SK-N-SH (cell line): ENCODE results near the gene ARAP3. TPM values are rescaled to one million over a fixed set of nuclear protein-coding genes. Genes with fewer than 3 reads are reported as not detected.

Experiments
- CTCF ChIA-PET: fragments of 300-600, 350-600 bp; formaldehyde crosslinking; extraction: SDS; loops from one replicate; lab custom pipeline; 2021; lab: Yijun Ruan, JAX
- POLR2A ChIA-PET: fragments of 350-600 bp; sonication (Branson Sonifier 250); formaldehyde crosslinking; extraction: SDS; loops from one replicate; lab custom pipeline; 2020; ENCODE audit warnings: antibody characterized with exemption, inconsistent platforms; lab: Yijun Ruan, JAX
- DNase-seq: peaks from one replicate; pipeline ENCODE4 v3.0.0; 2012
- H2AFZ ChIP-seq: fragments of 200-600 bp; sonication (generic); 2 replicates; pipeline ENCODE4 v1.8.1; 2016; ENCODE audit warnings: antibody characterized with exemption, mild to moderate bottlenecking, low read depth
- H3F3A ChIP-seq: fragments of 200-600 bp; sonication (generic); replicated peaks from 2 replicates; pipeline ENCODE3; 2016; ENCODE audit warnings: antibody characterized with exemption, mild to moderate bottlenecking; ENCODE audit not compliant: insufficient read depth
- H3K27ac ChIP-seq, 2 experiments: fragments of 200-500 bp in 1 of 2; fragments of 200-600 bp in 1 of 2; sonication (Bioruptor generic) in 1 of 2; sonication (generic), shearing (Covaris generic) in 1 of 2; 2 replicates each; pipeline versions ENCODE4 v1.5.1 to v1.6.1; 2014 to 2016; ENCODE audit warnings: low read depth in 2 of 2, inconsistent platforms in 1 of 2, low read length in 1 of 2, mild to moderate bottlenecking in 1 of 2, mixed read lengths in 1 of 2
- H3K27me3 ChIP-seq: fragments of 200-600 bp; sonication (generic), shearing (Covaris generic); 2 replicates; pipeline ENCODE4 v1.6.1; 2016; ENCODE audit warnings: mixed run types; ENCODE audit not compliant: insufficient read depth
- H3K36me3 ChIP-seq, 2 experiments: fragments of 200-500 bp in 1 of 2; fragments of 200-600 bp in 1 of 2; sonication (Bioruptor generic) in 1 of 2; sonication (generic) in 1 of 2; replicated peaks in 1 of 2; 2 replicates each; pipeline versions ENCODE3 to v1.5.1; 2014 to 2016; ENCODE audit warnings: low read length in 1 of 2, mild to moderate bottlenecking in 1 of 2; ENCODE audit not compliant: insufficient read depth in 2 of 2, control insufficient read depth in 1 of 2
- H3K4me1 ChIP-seq, 2 experiments: fragments of 200-500 bp in 1 of 2; fragments of 200-600 bp in 1 of 2; sonication (Bioruptor generic) in 1 of 2; sonication (generic), shearing (Covaris generic) in 1 of 2; 2 replicates each; pipeline versions ENCODE4 v1.5.1 to v1.6.1; 2014 to 2016; ENCODE audit warnings: low read depth in 1 of 2, low read length in 1 of 2, mixed run types in 1 of 2; ENCODE audit not compliant: insufficient read depth in 2 of 2, control insufficient read depth in 1 of 2
- H3K4me2 ChIP-seq: fragments of 200-600 bp; sonication (generic), shearing (Covaris generic); 2 replicates; pipeline ENCODE4 v1.6.1; 2017; ENCODE audit warnings: mixed run types
- H3K4me3 ChIP-seq, 2 experiments: fragments of 200-500 bp in 1 of 2; fragments of 200-600 bp in 1 of 2; sonication (Bioruptor generic) in 1 of 2; sonication (generic), shearing (Covaris generic) in 1 of 2; 2 replicates each; pipeline versions ENCODE4 v1.5.1 to v1.8.1; 2014 to 2016; ENCODE audit warnings: low read depth in 2 of 2, inconsistent platforms in 1 of 2, low read length in 1 of 2, mild to moderate bottlenecking in 1 of 2, mixed read lengths in 1 of 2, moderate library complexity in 1 of 2
- H3K79me2 ChIP-seq: fragments of 200-600 bp; sonication (generic); 2 replicates; pipeline ENCODE4 v1.8.1; 2017; ENCODE audit warnings: mild to moderate bottlenecking; ENCODE audit not compliant: insufficient read depth
- H3K9ac ChIP-seq: fragments of 200-600 bp; sonication (generic); 2 replicates; pipeline ENCODE4 v1.6.1; 2017; ENCODE audit warnings: mixed run types
- H3K9me2 ChIP-seq: fragments of 200-600 bp; sonication (generic); 2 replicates; pipeline ENCODE4 v1.6.1; 2017; ENCODE audit warnings: mixed run types
- H3K9me3 ChIP-seq: fragments of 200-600 bp; sonication (generic); 2 replicates; pipeline ENCODE4 v1.6.1; 2017; ENCODE audit warnings: mixed run types, mild to moderate bottlenecking, moderate library complexity
- H4K20me1 ChIP-seq: fragments of 200-600 bp; sonication (generic); 2 replicates; pipeline ENCODE4 v1.6.1; 2017; ENCODE audit warnings: mild to moderate bottlenecking, mixed run types; ENCODE audit not compliant: insufficient read depth
- CHD2 ChIP-seq: fragments of 150-350 bp; IDR thresholded peaks from 2 replicates; pipeline ENCODE4 v1.6.1; 2018; ENCODE audit warnings: low read length; ENCODE audit not compliant: partially characterized antibody
- EP300 ChIP-seq, 2 experiments: IDR thresholded peaks; 2 replicates each; pipeline versions ENCODE4 v1.4.0 to v1.6.1; 2012; ENCODE audit warnings: borderline replicate concordance in 1 of 2, low read depth in 1 of 2, low read length in 1 of 2
- GABPA ChIP-seq: IDR thresholded peaks from 2 replicates; pipeline ENCODE4 v1.4.0; 2012; ENCODE audit warnings: low read depth, mild to moderate bottlenecking
- IRF3 ChIP-seq: fragments of 150-350 bp; IDR thresholded peaks from 2 replicates; pipeline ENCODE4 v1.6.1; 2016; ENCODE audit warnings: mild to moderate bottlenecking, low read depth, low read length
- JUND ChIP-seq: IDR thresholded peaks from 2 replicates; pipeline ENCODE4 v1.4.0; 2012
- MAX ChIP-seq: IDR thresholded peaks from 2 replicates; pipeline ENCODE4 v1.4.0; 2012; ENCODE audit warnings: low read depth
- MEF2A ChIP-seq: IDR thresholded peaks from 2 replicates; pipeline ENCODE4 v1.4.0; 2012; ENCODE audit warnings: low read depth, borderline replicate concordance
- MXI1 ChIP-seq: IDR thresholded peaks from 2 replicates; pipeline ENCODE4 v1.6.1; 2012; ENCODE audit warnings: mild to moderate bottlenecking, low read depth, low read length, improper control_type of control experiment
- PBX3 ChIP-seq: IDR thresholded peaks from 2 replicates; pipeline ENCODE4; 2012
- POLR2AphosphoS5 ChIP-seq: IDR thresholded peaks from 2 replicates; pipeline ENCODE4 v1.6.1; 2012; ENCODE audit warnings: low read depth, low read length
- RAD21 ChIP-seq: IDR thresholded peaks from 2 replicates; pipeline ENCODE4 v1.6.1; 2012; ENCODE audit warnings: mild to moderate bottlenecking, low read length
- TAF1 ChIP-seq: IDR thresholded peaks from 2 replicates; pipeline ENCODE4 v1.6.1; 2012; ENCODE audit warnings: low read depth, mild to moderate bottlenecking, low read length, moderate library complexity, borderline replicate concordance
- WGBS: methylation state at CpG from one replicate; pipeline ENCODE4 v1.1.6; 2017; ENCODE audit warnings: low lambda C conversion rate; 5-methylcytosine and 5-hydroxymethylcytosine counted together
- polyA plus RNA-seq, 3 experiments: library from polyadenylated mRNA; depleted of rRNA; stranded (reverse); fragments of >200 nt; gene quantifications; 2 replicates each; pipeline ENCODE4 v1.2.3, GENCODE V29; 2012
- TF ChIP-seq, protein P1 (sequence below): IDR thresholded peaks from 2 replicates; pipeline ENCODE4 v1.4.0; 2012; ENCODE audit warnings: low read depth, borderline replicate concordance
- TF ChIP-seq, protein P2 (sequence below): fragments of 150-350 bp; IDR thresholded peaks from 2 replicates; pipeline ENCODE4 v1.6.1; 2017; ENCODE audit warnings: antibody characterized with exemption, low read length, low read depth, borderline replicate concordance

Gene ARAP3
- polyA plus RNA-seq, 1 of the 3 experiments (the other 2 are of a cell fraction) = 6.5 TPM

GRCh38 chr5:141681295-141681694, 735 bp downstream of the ARAP3 start:
- Histone ChIP-seq H3K9me3 (no peaks in the 10 kb centered on the region), H3K4me1 (peaks cover 19 to 40% of the 10 kb centered on the region in 2 experiments; a peak in 3 of 4 replicates), H3K4me3 (peak overlapping the region; percentile 52 to 55), H2AFZ (peak overlapping the region; percentile 81), H3K27ac (peak overlapping the region; percentile 72 to 96), H3K36me3 (peaks cover 8 to 18% of the 10 kb centered on the region in 2 experiments)
- CTCF ChIA-PET = interaction anchor here (0.7 to 4.8 kb wide), 7 partner anchors 11 to 288 kb away, joined by 3 to 50 read pairs (median 8); partner anchors contain the start of gene RNF14
- 32% methylated on average over 2 of the region's 2 CpGs for WGBS
- DNase-seq = peak; percentile 43
- TF ChIP-seq CHD2 (no peak), JUND (no peak), MEF2A (no peak), PBX3 (no peak)
- TF ChIP-seq, protein P1, sequence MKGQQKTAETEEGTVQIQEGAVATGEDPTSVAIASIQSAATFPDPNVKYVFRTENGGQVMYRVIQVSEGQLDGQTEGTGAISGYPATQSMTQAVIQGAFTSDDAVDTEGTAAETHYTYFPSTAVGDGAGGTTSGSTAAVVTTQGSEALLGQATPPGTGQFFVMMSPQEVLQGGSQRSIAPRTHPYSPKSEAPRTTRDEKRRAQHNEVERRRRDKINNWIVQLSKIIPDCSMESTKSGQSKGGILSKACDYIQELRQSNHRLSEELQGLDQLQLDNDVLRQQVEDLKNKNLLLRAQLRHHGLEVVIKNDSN = no peak
- TF ChIP-seq, all 33 proteins: peak for 0
- H3K27me3 ChIP-seq = no peaks in the 10 kb centered on the region
- no peaks in the 10 kb centered on the region for H4K20me1 ChIP-seq
- POLR2A ChIA-PET = interaction anchor here (1.0 to 2.0 kb wide), 5 partner anchors 11 to 288 kb away, joined by 3 to 6 read pairs (median 5); partner anchors contain the start of gene RNF14
- H3K4me2 ChIP-seq = peak overlapping the region; percentile 69
- H3K9me2 ChIP-seq = no peaks in the 10 kb centered on the region
- H3K9ac ChIP-seq = peak overlapping the region; percentile 79
- peaks cover 22% of the 10 kb centered on the region for H3F3A ChIP-seq
- H3K79me2 ChIP-seq = peaks cover 20% of the 10 kb centered on the region; the same call in 1 of the 2 replicates

DNA sequence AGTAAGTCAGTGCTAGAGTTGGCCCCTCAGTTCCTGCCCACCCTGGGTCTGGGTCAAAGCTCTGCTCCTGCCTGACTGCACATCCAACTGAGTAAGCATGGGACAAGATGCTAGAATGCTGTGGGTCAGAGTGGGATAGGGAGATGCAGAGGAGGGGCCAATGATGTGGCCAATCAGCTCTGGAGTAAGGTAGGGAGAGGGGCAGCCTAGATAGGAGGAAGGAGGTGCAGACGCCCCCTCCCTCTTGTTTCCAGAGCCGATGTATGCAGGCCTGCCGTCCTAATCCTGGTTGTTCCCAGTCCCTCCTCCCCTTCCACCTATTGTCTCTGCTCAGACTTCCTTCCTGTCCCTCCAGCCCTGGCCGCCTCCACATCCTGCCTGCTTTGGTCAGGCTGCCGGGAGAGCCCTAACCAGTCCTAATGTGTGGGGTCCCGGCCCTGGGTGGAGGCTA, 1.3 kb downstream of the ARAP3 start:
- DNase-seq = peak; percentile 90
- peak; percentile 63 for TF ChIP-seq GABPA
- TF ChIP-seq IRF3 = no peak
- no peak; the same call in 1 of the 2 replicates for TF ChIP-seq MAX
- TF ChIP-seq, protein P2, sequence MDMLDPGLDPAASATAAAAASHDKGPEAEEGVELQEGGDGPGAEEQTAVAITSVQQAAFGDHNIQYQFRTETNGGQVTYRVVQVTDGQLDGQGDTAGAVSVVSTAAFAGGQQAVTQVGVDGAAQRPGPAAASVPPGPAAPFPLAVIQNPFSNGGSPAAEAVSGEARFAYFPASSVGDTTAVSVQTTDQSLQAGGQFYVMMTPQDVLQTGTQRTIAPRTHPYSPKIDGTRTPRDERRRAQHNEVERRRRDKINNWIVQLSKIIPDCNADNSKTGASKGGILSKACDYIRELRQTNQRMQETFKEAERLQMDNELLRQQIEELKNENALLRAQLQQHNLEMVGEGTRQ = no peak
- TF ChIP-seq POLR2AphosphoS5 = peak; percentile 83
- TF ChIP-seq TAF1 = peak; percentile 25; the same call in 1 of the 2 replicates
- TF ChIP-seq RAD21 = no peak
- peak; percentile 70 for TF ChIP-seq MXI1
- no peak for TF ChIP-seq EP300 (IDR thresholded peaks at IDR 0.05; ENCODE audit: borderline replicate concordance in 1 of 2, low read depth in 1 of 2, low read length in 1 of 2)
- TF ChIP-seq MEF2A = no peak
- H3K4me1 ChIP-seq = peaks cover 19 to 40% of the 10 kb centered on the region in 2 experiments; a peak in 3 of 4 replicates
- H3K27me3 ChIP-seq = no peaks in the 10 kb centered on the region
- peaks cover 20% of the 10 kb centered on the region; the same call in 1 of the 2 replicates for H3K79me2 ChIP-seq
- peaks cover 22% of the 10 kb centered on the region for H3F3A ChIP-seq
- peak overlapping the region; percentile 69 for H3K4me2 ChIP-seq
- peak overlapping the region; percentile 81 for H2AFZ ChIP-seq
- H3K36me3 ChIP-seq = peaks cover 8 to 18% of the 10 kb centered on the region in 2 experiments
- no peaks in the 10 kb centered on the region for H3K9me3 ChIP-seq
- peak overlapping the region; percentile 52 to 55 for H3K4me3 ChIP-seq
- 19% methylated on average over 6 of the region's 6 CpGs for WGBS
- no peaks in the 10 kb centered on the region for H4K20me1 ChIP-seq
- H3K9me2 ChIP-seq = no peaks in the 10 kb centered on the region
- CTCF ChIA-PET = interaction anchor here (0.7 to 4.8 kb wide), 7 partner anchors 10 to 288 kb away, joined by 3 to 50 read pairs (median 8); partner anchors contain the start of gene RNF14
- H3K9ac ChIP-seq = peak overlapping the region; percentile 79
- peak overlapping the region; percentile 72 to 96 for H3K27ac ChIP-seq
- POLR2A ChIA-PET = interaction anchor here (1.0 to 2.0 kb wide), 4 partner anchors 10 to 288 kb away, joined by 3 to 5 read pairs (median 4); partner anchors contain the start of gene RNF14
